Activated CD4-positive, CD25-positive, alpha-beta regulatory T cell treated with anti-CD3 and anti-CD28 coated beads, Interleukin-2, amount 50 U/mL, for 72 hours (primary cell): ENCODE results near the gene STRAP.
"Not testable (repeated sequence)": the region's sequence is repeated elsewhere in the genome, so short reads cannot be mapped to it uniquely, and the experiment has no call there.

Source experiments
- DNase-seq: peaks from one replicate; pipeline ENCODE4 v3.0.0; 2021

Gene STRAP

GRCh38 chr12:15874556-15875145, 7.5 kb upstream of the STRAP start:
- not testable (repeated sequence) for DNase-seq

GRCh38 chr12:15875863-15876262, 6.3 kb upstream of the STRAP start:
- no peak for DNase-seq

GRCh38 chr12:15879413-15879812, 2.8 kb upstream of the STRAP start:
- no peak for DNase-seq

- DNase-seq, result no peak
Observed at GRCh38 chr12:15880721-15881120, 1.5 kb upstream of the STRAP start.

- no peak for DNase-seq
Observed at GRCh38 chr12:15883536-15883935, 1.3 kb downstream of the STRAP start.

GRCh38 chr12:15886372-15887042, 4.3 kb downstream of the STRAP start:
- DNase-seq, result no peak

- DNase-seq, result no peak
Observed at GRCh38 chr12:15887043-15887817, 5.0 kb downstream of the STRAP start.

- no peak for DNase-seq
Observed at GRCh38 chr12:15892645-15893259, 10.6 kb downstream of the STRAP start.

GRCh38 chr12:15893260-15893659, 11.1 kb downstream of the STRAP start:
- DNase-seq, result no peak

- no peak for DNase-seq
Observed at GRCh38 chr12:15896867-15897266, 14.7 kb downstream of the STRAP start.

- no peak for DNase-seq
Observed at GRCh38 chr12:15897433-15897832, 15.2 kb downstream of the STRAP start.

- DNase-seq, result no peak
Observed at GRCh38 chr12:15899282-15899870, 17.2 kb downstream of the STRAP start.

- DNase-seq, result no peak
Observed at GRCh38 chr12:15904378-15904920, 22.3 kb downstream of the STRAP start.

- DNase-seq, result no peak
Observed at GRCh38 chr12:15910468-15910863, 28.3 kb downstream of the STRAP start.

- peak; percentile 71 for DNase-seq
Observed at GRCh38 chr12:15910864-15911721, 28.9 kb downstream of the STRAP start, which contains the start of gene DERA. TSS of gene DERA (plus strand) at chr12:15911332. CDS start at chr12:15911384, 52 bp downstream.

- DNase-seq, result not testable (repeated sequence)
Observed at GRCh38 chr12:15911931-15912330, 29.7 kb downstream of the STRAP start.

GRCh38 chr12:15914131-15914530, 31.9 kb downstream of the STRAP start:
- not testable (repeated sequence) for DNase-seq

GRCh38 chr12:15918066-15918465, 35.9 kb downstream of the STRAP start:
- DNase-seq, result no peak

GRCh38 chr12:15919418-15919817, 37.2 kb downstream of the STRAP start:
- no peak for DNase-seq

- DNase-seq, result no peak
Observed at GRCh38 chr12:15924956-15925355, 42.8 kb downstream of the STRAP start.

- no peak for DNase-seq
Observed at GRCh38 chr12:15928346-15928745, 46.2 kb downstream of the STRAP start.
